ENCODE data around the gene RAPGEF2.

DNA sequence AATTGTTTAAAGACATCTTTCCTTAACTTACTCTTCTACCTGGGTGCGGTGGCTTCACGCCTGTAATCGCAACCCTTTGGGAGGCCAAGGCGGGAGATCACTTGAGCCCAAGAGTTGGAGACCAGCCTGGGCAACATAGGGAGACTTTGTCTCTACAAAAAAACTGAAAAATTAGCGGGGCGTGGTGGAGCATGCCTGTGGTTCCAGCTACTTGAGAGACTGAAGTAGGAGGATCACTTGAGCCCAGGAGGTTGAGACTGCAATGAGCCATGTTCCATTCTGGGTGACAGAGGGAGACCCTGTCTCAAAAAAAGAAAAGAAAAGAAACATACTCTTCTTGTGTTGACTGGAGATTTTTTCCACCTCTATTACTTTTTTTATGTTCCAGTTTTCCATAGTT, 181.9 kb downstream of the RAPGEF2 start:
- TF ChIP-seq, protein P1, sequence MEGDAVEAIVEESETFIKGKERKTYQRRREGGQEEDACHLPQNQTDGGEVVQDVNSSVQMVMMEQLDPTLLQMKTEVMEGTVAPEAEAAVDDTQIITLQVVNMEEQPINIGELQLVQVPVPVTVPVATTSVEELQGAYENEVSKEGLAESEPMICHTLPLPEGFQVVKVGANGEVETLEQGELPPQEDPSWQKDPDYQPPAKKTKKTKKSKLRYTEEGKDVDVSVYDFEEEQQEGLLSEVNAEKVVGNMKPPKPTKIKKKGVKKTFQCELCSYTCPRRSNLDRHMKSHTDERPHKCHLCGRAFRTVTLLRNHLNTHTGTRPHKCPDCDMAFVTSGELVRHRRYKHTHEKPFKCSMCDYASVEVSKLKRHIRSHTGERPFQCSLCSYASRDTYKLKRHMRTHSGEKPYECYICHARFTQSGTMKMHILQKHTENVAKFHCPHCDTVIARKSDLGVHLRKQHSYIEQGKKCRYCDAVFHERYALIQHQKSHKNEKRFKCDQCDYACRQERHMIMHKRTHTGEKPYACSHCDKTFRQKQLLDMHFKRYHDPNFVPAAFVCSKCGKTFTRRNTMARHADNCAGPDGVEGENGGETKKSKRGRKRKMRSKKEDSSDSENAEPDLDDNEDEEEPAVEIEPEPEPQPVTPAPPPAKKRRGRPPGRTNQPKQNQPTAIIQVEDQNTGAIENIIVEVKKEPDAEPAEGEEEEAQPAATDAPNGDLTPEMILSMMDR (IDR thresholded peaks at IDR 0.05) = no peak
- TF ChIP-seq POLR2A (IDR thresholded peaks at IDR 0.05) = no peak
- no peak for TF ChIP-seq POLR2AphosphoS5 (IDR thresholded peaks at IDR 0.05)

All from breast epithelium (tissue), 3 donors.